GM12878 (cell line): ENCODE results near the gene GLMP. TPM values are rescaled to one million over a fixed set of nuclear protein-coding genes. Genes with fewer than 3 reads are reported as not detected.

Experiments
- ATAC-seq: fragments of 200-7000 bp; cut with Tn5 transposase; 3 replicates; pipeline ENCODE4 v1.9.1; 2020; ENCODE audit warnings: mild to moderate bottlenecking, moderate library complexity
- BruUV-seq: library from RNA; stranded (reverse); fragments of 400-500 nt; replicated peaks from 2 replicates; lab custom pipeline; 2021; lab: Mats Ljungman, UMichigan
- CTCF ChIA-PET: fragments of 300-600 bp; sonication (Branson Sonifier 250); formaldehyde crosslinking; extraction: SDS; loops from one replicate; lab custom pipeline; 2021; ENCODE audit warnings: inconsistent platforms; lab: Yijun Ruan, JAX
- POLR2A ChIA-PET: fragments of 350-600 bp; formaldehyde crosslinking; extraction: SDS; loops from one replicate; lab custom pipeline; 2021; ENCODE audit warnings: inconsistent platforms; lab: Charles Lee
- RAD21 ChIA-PET: fragments of 300-600 bp; sonication (Branson Sonifier 250); formaldehyde crosslinking; loops from one replicate; lab custom pipeline; 2023; ENCODE audit warnings: antibody characterized with exemption; ENCODE audit not compliant: unreplicated experiment; lab: Charles Lee
- SMC1A ChIA-PET: fragments of 300-600 bp; sonication (Branson Sonifier 250); formaldehyde crosslinking; loops from one replicate; lab custom pipeline; 2023; ENCODE audit not compliant: unreplicated experiment, uncharacterized antibody; lab: Charles Lee
- DNase-seq: peaks from one replicate; pipeline ENCODE4 v3.0.0-alpha.2; 2011; ENCODE audit warnings: low read depth, low spot score
- FAIRE-seq: peaks from 3 replicates; lab custom pipeline; 2011; peaks lifted over from hg19 to GRCh38; lab: Jason Lieb, UNC
- H2AFZ ChIP-seq: 2 replicates; pipeline ENCODE4 v1.6.0; 2011; ENCODE audit warnings: low read depth, low read length, control low read depth; ENCODE audit not compliant: control insufficient read depth
- H3K27ac ChIP-seq: 2 replicates; pipeline ENCODE4 v1.5.1; 2011; ENCODE audit warnings: control low read depth; ENCODE audit not compliant: control insufficient read depth, insufficient read depth
- H3K27me3 ChIP-seq, 2 experiments: replicated peaks in 1 of 2; 2 replicates each; pipeline versions ENCODE4 v1.6.0 to v1.6.1; 2011; ENCODE audit warnings: low read length in 1 of 2; ENCODE audit not compliant: control insufficient read depth in 2 of 2, insufficient read depth in 2 of 2
- H3K36me3 ChIP-seq, 2 experiments: 2 replicates each; pipeline ENCODE4 v1.5.1; 2011; ENCODE audit warnings: low read length in 1 of 2; ENCODE audit not compliant: control insufficient read depth in 2 of 2, insufficient read depth in 2 of 2
- H3K4me1 ChIP-seq: 2 replicates; pipeline ENCODE4 v1.6.1; 2011; ENCODE audit warnings: mild to moderate bottlenecking, low read length, moderate library complexity, mixed read lengths; ENCODE audit not compliant: control insufficient read depth, insufficient read depth
- H3K4me2 ChIP-seq: 2 replicates; pipeline ENCODE4 v1.6.0; 2011; ENCODE audit warnings: control low read depth; ENCODE audit not compliant: control insufficient read depth, insufficient read depth
- H3K4me3 ChIP-seq: fragments of 200-600 bp; sonication (generic); 2 replicates; pipeline ENCODE4 v1.5.1; 2016
- H3K79me2 ChIP-seq: 2 replicates; pipeline ENCODE4 v1.6.0; 2011; ENCODE audit warnings: low read length; ENCODE audit not compliant: control insufficient read depth, insufficient read depth
- H3K9ac ChIP-seq: 2 replicates; pipeline ENCODE4 v1.8.0; 2011; ENCODE audit warnings: low read length, control low read depth, mixed read lengths; ENCODE audit not compliant: control insufficient read depth, insufficient read depth
- H3K9me3 ChIP-seq: replicated peaks from 3 replicates; pipeline ENCODE4 v1.5.1; 2011; ENCODE audit warnings: mild to moderate bottlenecking, low read length; ENCODE audit not compliant: control insufficient read depth, insufficient read depth
- H4K20me1 ChIP-seq: 2 replicates; pipeline ENCODE4 v1.6.0; 2011; ENCODE audit not compliant: control insufficient read depth, insufficient read depth
- BCL3 ChIP-seq: IDR thresholded peaks from 2 replicates; pipeline ENCODE4 v1.6.1; 2011; ENCODE audit warnings: borderline replicate concordance, low read depth, mild to moderate bottlenecking, moderate library complexity, low read length; ENCODE audit not compliant: insufficient read depth, poor library complexity, severe bottlenecking
- BRCA1 ChIP-seq: IDR thresholded peaks from 2 replicates; pipeline ENCODE4 v1.6.1; 2011; ENCODE audit warnings: low read depth, low read length, improper control_type of control experiment
- CHD2 ChIP-seq: IDR thresholded peaks from 2 replicates; pipeline ENCODE4 v1.6.1; 2011; ENCODE audit warnings: low read depth, low read length, improper control_type of control experiment, borderline replicate concordance
- HCFC1 ChIP-seq: fragments of 150-350 bp; IDR thresholded peaks from 2 replicates; pipeline ENCODE4 v1.6.1; 2014; ENCODE audit warnings: low read length
- KAT2A ChIP-seq: conservative IDR thresholded peaks from 2 replicates; pipeline ENCODE4 v1.6.1; 2011; ENCODE audit warnings: low read depth, low read length; ENCODE audit not compliant: control insufficient read depth
- KLF5 ChIP-seq: fragments of 450-650 bp; IDR thresholded peaks from 2 replicates; pipeline ENCODE4 v1.6.1; 2014; ENCODE audit warnings: mild to moderate bottlenecking; ENCODE audit not compliant: partially characterized antibody
- MTA2 ChIP-seq: fragments of 450-650 bp; IDR thresholded peaks from 2 replicates; pipeline ENCODE4 v1.6.1; 2016; ENCODE audit warnings: low read depth, mild to moderate bottlenecking, moderate library complexity
- MXI1 ChIP-seq: fragments of 150-350 bp; IDR thresholded peaks from 2 replicates; pipeline ENCODE4 v1.6.1; 2011; ENCODE audit warnings: low read depth, mild to moderate bottlenecking, inconsistent platforms, low read length, improper control_type of control experiment
- PML ChIP-seq: IDR thresholded peaks from 2 replicates; pipeline ENCODE4 v1.6.1; 2012; ENCODE audit warnings: low read length, inconsistent platforms
- RAD21 ChIP-seq: IDR thresholded peaks from 2 replicates; pipeline ENCODE4 v1.6.1; 2011; ENCODE audit warnings: mild to moderate bottlenecking, low read depth, low read length, moderate library complexity; ENCODE audit not compliant: insufficient read depth
- RB1 ChIP-seq: fragments of 450-650 bp; formaldehyde crosslinking; IDR thresholded peaks from 2 replicates; pipeline ENCODE4 v1.6.1; 2017; ENCODE audit warnings: mild to moderate bottlenecking, borderline replicate concordance
- RELB ChIP-seq: fragments of 450-650 bp; IDR thresholded peaks from 2 replicates; pipeline ENCODE4 v1.6.1; 2017; ENCODE audit warnings: low read depth, mild to moderate bottlenecking, moderate library complexity
- USF1 ChIP-seq: IDR thresholded peaks from 2 replicates; pipeline ENCODE4 v1.6.1; 2011; ENCODE audit warnings: borderline replicate concordance, low read depth, mild to moderate bottlenecking, moderate library complexity, mixed read lengths, low read length; ENCODE audit not compliant: insufficient read depth; ENCODE audit errors: extremely low read length
- ZBTB33 ChIP-seq: fragments of 450-650 bp; IDR thresholded peaks from 2 replicates; pipeline ENCODE4 v1.6.1; 2017; ENCODE audit warnings: mild to moderate bottlenecking
- WGBS: methylation state at CpG from one replicate; pipeline ENCODE4 v1.1.6; 2016; ENCODE audit warnings: low lambda C conversion rate; ENCODE audit not compliant: insufficient replicate concordance, insufficient coverage; ENCODE audit errors: missing lambda C conversion rate; 5-methylcytosine and 5-hydroxymethylcytosine counted together
- in situ Hi-C: fragments of 300-500 bp; cut with MboI; formaldehyde crosslinking; loops from 9 replicates; pipeline ENCODE4 v1.14.3; 2018; ENCODE audit warnings: mixed read lengths
- intact Hi-C: fragments of 100-400 bp; cut with micrococcal nuclease; formaldehyde crosslinking; loops from one replicate; pipeline ENCODE4 v1.14.2; 2022; ENCODE audit not compliant: unreplicated experiment
- polyA plus RNA-seq, 11 experiments: library from polyadenylated mRNA; depleted of rRNA in 4 of 11; unstranded in 6 of 11; stranded (reverse) in 5 of 11; fragments of >200 nt; fragmentation: Nextera tagmentation in 4 of 11; fragmentation: Illumina TruSeq in 1 of 11; extraction: Ambion mirVana in 4 of 11; extraction: Trizol in 1 of 11; gene quantifications; 1 replicate in 1 of 11; 2 replicates in 10 of 11; pipeline versions ENCODE4 v1.2.1 to v1.2.3, GENCODE V29; 2011 to 2016; ENCODE audit warnings: inconsistent platforms in 2 of 11, missing spikeins in 2 of 11, low read depth in 1 of 11
- total RNA-seq, 4 experiments: library from RNA; depleted of rRNA in 3 of 4; stranded (reverse); fragments of >200 nt in 3 of 4; fragmentation: Illumina TruSeq in 1 of 4; extraction: Trizol in 1 of 4; gene quantifications; 2 replicates each; pipeline versions ENCODE4 v1.2.1 to v1.2.3, GENCODE V29; 2013 to 2021

Gene GLMP
- total and polyA plus RNA-seq, 10 of the 15 experiments (the other 5 are each of a cell fraction or from before 2014, with no cell fraction given): 4.4 to 30.0 (median 19.5) TPM

GRCh38 chr1:156281693-156282478, 13.6 kb downstream of the GLMP start (continued):
- no peak for TF ChIP-seq KLF5
- TF ChIP-seq HCFC1: no peak
- TF ChIP-seq MTA2: peak; percentile 48; the same call in 1 of the 2 replicates
- no peak for TF ChIP-seq RAD21
- TF ChIP-seq RELB: no peak

- peak overlapping the region; percentile 94 for H3K4me3 ChIP-seq
- RAD21 ChIA-PET: interaction anchor here (1.0 to 2.6 kb wide), 5 partner anchors 38 to 130 kb away, joined by 3 to 13 read pairs (median 3); no protein-coding TSS in a partner anchor
- POLR2A ChIA-PET: interaction anchor here (0.6 to 2.8 kb wide), 7 partner anchors 10 to 223 kb away, joined by 3 to 13 read pairs (median 4); partner anchors contain the start of genes CCT3, MEF2D, PMF1 and TSACC
- H3K9me3 ChIP-seq: no peaks in the 10 kb centered on the region
- SMC1A ChIA-PET: interaction anchor here (0.7 to 4.7 kb wide), 16 partner anchors 9 to 153 kb away, joined by 3 to 39 read pairs (median 4); partner anchors contain the start of genes GLMP and PMF1
- DNase-seq: no peak
- peak overlapping the region; percentile 74 for H3K4me2 ChIP-seq
- H3K79me2 ChIP-seq: peaks cover 52% of the 10 kb centered on the region
- H3K27me3 ChIP-seq: no peaks in the 10 kb centered on the region
- peaks cover 15% of the 10 kb centered on the region; the same call in 1 of the 2 replicates for H3K4me1 ChIP-seq
- intact Hi-C loops: loop anchor here (10.0 kb wide), 1 partner anchor 186 kb away; no protein-coding TSS in a partner anchor
- FAIRE-seq: peak; percentile 13
- no peak overlapping the region for H2AFZ ChIP-seq
- H3K36me3 ChIP-seq: peaks cover 8 to 29% of the 10 kb centered on the region in 2 experiments
- H3K27ac ChIP-seq: peak overlapping the region; percentile 86
- in situ Hi-C loops: no loop called here
- WGBS: 0% methylated on average over 8 of the region's 8 CpGs
- H4K20me1 ChIP-seq: no peaks in the 10 kb centered on the region
- CTCF ChIA-PET: interaction anchor here (0.6 to 7.1 kb wide), 16 partner anchors 8 to 190 kb away, joined by 3 to 58 read pairs (median 4); partner anchors contain the start of genes CCT3 and TSACC
- BruUV-seq: no TSS peak
- ATAC-seq: peak; percentile 75
- H3K9ac ChIP-seq: peak overlapping the region; percentile 89
- no peak for TF ChIP-seq PML
- TF ChIP-seq BRCA1: no peak
- peak; percentile 38; the same call in 1 of the 2 replicates for TF ChIP-seq CHD2
- peak; percentile 100 for TF ChIP-seq MXI1
- TF ChIP-seq RB1: no peak
- TF ChIP-seq ZBTB33: no peak
- no peak for TF ChIP-seq BCL3
- TF ChIP-seq USF1: peak; percentile 60
- TF ChIP-seq KAT2A: no peak
Measured at GRCh38 chr1:156281281-156281680, 14.2 kb downstream of the GLMP start.
